DND-41 (cell line): ENCODE results near the gene MAGI1.

Source experiments
- ATAC-seq: fragments of 200-7000 bp; cut with Tn5 transposase; 3 replicates; pipeline ENCODE4 v1.9.1; 2021; ENCODE audit warnings: low read depth; ENCODE audit not compliant: insufficient read depth
- DNase-seq: peaks from one replicate; pipeline ENCODE4 v3.0.0-alpha.2; 2020
- H2AFZ ChIP-seq: 2 replicates; pipeline ENCODE4 v1.6.0; 2012; ENCODE audit warnings: low read depth, low read length
- H3K27ac ChIP-seq: 2 replicates; pipeline ENCODE4 v1.5.1; 2012; ENCODE audit warnings: low read length, inconsistent platforms
- H3K27me3 ChIP-seq: fragments of 200-600 bp; sonication (generic); 2 replicates; pipeline ENCODE4 v1.6.0; 2012; ENCODE audit warnings: low read length, mild to moderate bottlenecking, inconsistent platforms; ENCODE audit not compliant: insufficient read depth, poor library complexity
- H3K36me3 ChIP-seq: 2 replicates; pipeline ENCODE4 v1.5.1; 2012; ENCODE audit warnings: low read length, inconsistent platforms; ENCODE audit not compliant: insufficient read depth
- H3K4me1 ChIP-seq: 2 replicates; pipeline ENCODE4 v1.5.1; 2012; ENCODE audit warnings: mild to moderate bottlenecking, low read length; ENCODE audit not compliant: insufficient read depth
- H3K4me2 ChIP-seq: 2 replicates; pipeline ENCODE4 v1.6.0; 2012; ENCODE audit warnings: mild to moderate bottlenecking, moderate library complexity, low read length, inconsistent platforms; ENCODE audit not compliant: insufficient read depth
- H3K4me3 ChIP-seq, 2 experiments: fragments of 200-600 bp in 1 of 2; shearing (Covaris generic) in 1 of 2; 2 replicates each; pipeline ENCODE4 v1.5.1; 2012 to 2016; ENCODE audit warnings: inconsistent platforms in 2 of 2, low read length in 2 of 2, mild to moderate bottlenecking in 2 of 2, low read depth in 1 of 2, moderate library complexity in 1 of 2
- H3K79me2 ChIP-seq: 2 replicates; pipeline ENCODE4 v1.6.0; 2012; ENCODE audit warnings: low read length, inconsistent platforms; ENCODE audit not compliant: insufficient read depth
- H3K9ac ChIP-seq: 2 replicates; pipeline ENCODE4 v1.6.0; 2012; ENCODE audit warnings: low read depth, mild to moderate bottlenecking, inconsistent platforms, low read length, moderate library complexity
- H3K9me3 ChIP-seq: 2 replicates; pipeline ENCODE4 v1.5.1; 2012; ENCODE audit warnings: low read length, moderate library complexity, mild to moderate bottlenecking, inconsistent platforms; ENCODE audit not compliant: insufficient read depth, severe bottlenecking
- H4K20me1 ChIP-seq: 2 replicates; pipeline ENCODE4 v1.6.0; 2012; ENCODE audit warnings: low read length; ENCODE audit not compliant: insufficient read depth
- EZH2 ChIP-seq: IDR thresholded peaks from 3 replicates; pipeline ENCODE4 v1.6.1; 2012; ENCODE audit warnings: borderline replicate concordance, low read depth, mild to moderate bottlenecking, moderate library complexity, low read length, inconsistent platforms; ENCODE audit not compliant: severe bottlenecking
- TF ChIP-seq, protein P1 (sequence below): IDR thresholded peaks from 2 replicates; pipeline ENCODE4 v1.5.1; 2012; ENCODE audit warnings: borderline replicate concordance, low read length, moderate library complexity, mild to moderate bottlenecking; ENCODE audit not compliant: poor library complexity, severe bottlenecking; ENCODE audit errors: extremely low read depth

MAGI1 gene

DNA sequence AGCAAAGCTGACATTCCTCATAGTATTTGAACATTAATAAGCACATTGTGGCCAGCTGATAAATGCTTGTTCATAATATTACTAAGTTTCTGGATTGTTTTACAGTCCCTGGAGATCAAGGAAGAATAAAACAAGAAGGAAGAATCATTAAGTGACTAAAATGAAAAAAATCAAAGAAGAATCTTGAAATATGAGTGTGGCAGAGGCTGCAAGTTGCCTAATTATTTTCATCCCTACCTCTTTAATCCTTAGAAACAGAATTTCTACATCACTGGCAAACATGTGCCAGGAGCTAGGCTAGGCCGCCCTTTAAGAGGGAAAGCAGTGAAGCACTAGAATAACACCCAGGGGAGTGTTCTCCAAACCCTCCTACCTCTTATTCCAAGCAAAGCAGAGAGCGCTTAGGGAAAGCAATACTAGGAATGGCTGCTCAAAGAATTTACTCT is 98.9 kb downstream of the MAGI1 start:
- ATAC-seq: no peak
- no peaks in the 10 kb centered on the region for H4K20me1 ChIP-seq
- no peak for TF ChIP-seq EZH2
- TF ChIP-seq, protein P1, sequence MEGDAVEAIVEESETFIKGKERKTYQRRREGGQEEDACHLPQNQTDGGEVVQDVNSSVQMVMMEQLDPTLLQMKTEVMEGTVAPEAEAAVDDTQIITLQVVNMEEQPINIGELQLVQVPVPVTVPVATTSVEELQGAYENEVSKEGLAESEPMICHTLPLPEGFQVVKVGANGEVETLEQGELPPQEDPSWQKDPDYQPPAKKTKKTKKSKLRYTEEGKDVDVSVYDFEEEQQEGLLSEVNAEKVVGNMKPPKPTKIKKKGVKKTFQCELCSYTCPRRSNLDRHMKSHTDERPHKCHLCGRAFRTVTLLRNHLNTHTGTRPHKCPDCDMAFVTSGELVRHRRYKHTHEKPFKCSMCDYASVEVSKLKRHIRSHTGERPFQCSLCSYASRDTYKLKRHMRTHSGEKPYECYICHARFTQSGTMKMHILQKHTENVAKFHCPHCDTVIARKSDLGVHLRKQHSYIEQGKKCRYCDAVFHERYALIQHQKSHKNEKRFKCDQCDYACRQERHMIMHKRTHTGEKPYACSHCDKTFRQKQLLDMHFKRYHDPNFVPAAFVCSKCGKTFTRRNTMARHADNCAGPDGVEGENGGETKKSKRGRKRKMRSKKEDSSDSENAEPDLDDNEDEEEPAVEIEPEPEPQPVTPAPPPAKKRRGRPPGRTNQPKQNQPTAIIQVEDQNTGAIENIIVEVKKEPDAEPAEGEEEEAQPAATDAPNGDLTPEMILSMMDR: no peak

DNA sequence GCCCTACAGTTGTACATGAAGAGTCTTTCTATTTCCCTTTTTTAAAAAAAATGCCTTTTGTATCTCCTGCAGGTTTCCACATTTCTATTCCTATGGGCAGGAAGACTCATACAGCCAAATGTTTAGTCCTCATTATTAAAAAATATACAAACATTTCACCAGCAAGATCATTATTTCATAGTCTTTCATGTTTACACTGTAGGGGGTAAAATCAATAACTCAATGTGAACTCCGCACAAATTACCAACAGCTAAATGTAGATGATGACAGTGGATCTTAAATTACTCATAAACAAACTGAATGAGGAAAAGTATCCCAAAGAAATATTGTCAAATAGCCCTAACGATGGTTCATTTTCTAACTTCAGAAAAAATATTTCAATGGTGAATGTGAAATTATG is 99.5 kb downstream of the MAGI1 start:
- Histone ChIP-seq H3K36me3 (no peaks in the 10 kb centered on the region), H3K9me3 (no peaks in the 10 kb centered on the region), H3K4me1 (no peaks in the 10 kb centered on the region), H3K79me2 (no peaks in the 10 kb centered on the region), H3K27ac (no peak overlapping the region), H3K27me3 (no peaks in the 10 kb centered on the region), H3K4me3 (no peak overlapping the region), H2AFZ (no peak overlapping the region), H3K4me2 (no peak overlapping the region), H3K9ac (no peak overlapping the region), H4K20me1 (no peaks in the 10 kb centered on the region)
- ATAC-seq (no peak), DNase-seq (no peak)
- TF ChIP-seq EZH2: no peak
- TF ChIP-seq, protein P1: no peak

More for the DNA sequence above, 98.9 kb downstream of the MAGI1 start:
- no peaks in the 10 kb centered on the region for H3K79me2 ChIP-seq
- H3K4me1 ChIP-seq: no peaks in the 10 kb centered on the region
- no peak overlapping the region for H2AFZ ChIP-seq
- no peak overlapping the region for H3K9ac ChIP-seq
- no peak for DNase-seq
- no peak overlapping the region for H3K4me2 ChIP-seq
- no peak overlapping the region for H3K4me3 ChIP-seq
- no peaks in the 10 kb centered on the region for H3K27me3 ChIP-seq
- no peaks in the 10 kb centered on the region for H3K9me3 ChIP-seq
- H3K36me3 ChIP-seq: no peaks in the 10 kb centered on the region
- H3K27ac ChIP-seq: no peak overlapping the region

DNA sequence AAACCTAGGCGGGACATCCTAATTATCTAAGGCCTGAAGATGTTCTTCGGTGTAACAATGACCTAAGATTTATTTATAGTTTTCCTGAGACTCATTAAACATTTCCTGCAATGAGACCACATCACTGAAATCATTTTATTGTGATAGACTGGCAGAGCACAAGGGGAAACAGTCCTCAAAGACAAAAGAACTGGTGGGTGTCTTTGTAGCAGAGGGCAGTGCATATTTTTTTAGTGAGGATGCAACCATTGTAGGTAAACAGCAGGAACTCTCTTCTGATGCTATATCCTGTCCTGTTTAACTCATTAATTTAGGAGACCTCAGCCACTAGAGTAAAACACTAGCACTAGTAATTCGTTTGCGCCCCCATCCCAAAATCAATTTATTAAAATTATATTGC is 100.0 kb downstream of the MAGI1 start:
- Histone ChIP-seq H3K9me3 (no peaks in the 10 kb centered on the region), H3K4me2 (no peak overlapping the region), H3K27ac (no peak overlapping the region), H3K36me3 (no peaks in the 10 kb centered on the region), H4K20me1 (no peaks in the 10 kb centered on the region), H3K9ac (no peak overlapping the region), H3K4me3 (no peak overlapping the region), H3K79me2 (no peaks in the 10 kb centered on the region), H2AFZ (no peak overlapping the region), H3K27me3 (no peaks in the 10 kb centered on the region), H3K4me1 (no peaks in the 10 kb centered on the region)
- ATAC-seq: no peak
- TF ChIP-seq EZH2: no peak
- TF ChIP-seq, protein P1: no peak
- DNase-seq: no peak

DNA sequence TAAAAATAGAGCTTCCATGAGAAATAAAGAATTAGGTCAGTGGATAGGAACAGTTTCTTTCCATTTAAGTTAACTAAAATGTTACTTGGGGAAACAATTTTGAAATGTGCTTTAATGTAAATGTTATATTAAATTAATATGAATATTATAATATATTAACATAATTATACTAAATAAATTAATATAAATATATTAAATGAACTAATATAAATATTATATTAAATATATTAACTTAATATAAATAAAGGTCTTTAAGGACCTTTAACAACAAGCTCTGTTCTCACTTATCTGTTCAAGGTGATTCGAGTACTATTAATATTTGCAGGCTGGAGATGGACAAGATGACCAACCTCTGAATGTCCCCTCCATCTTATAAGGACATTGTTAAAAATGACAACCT is 100.6 kb downstream of the MAGI1 start:
- no peaks in the 10 kb centered on the region for H3K4me1 ChIP-seq
- H2AFZ ChIP-seq: no peak overlapping the region
- no peak overlapping the region for H3K4me2 ChIP-seq
- H3K9me3 ChIP-seq: peaks cover 4% of the 10 kb centered on the region
- H3K79me2 ChIP-seq: no peaks in the 10 kb centered on the region
- DNase-seq: no peak
- H3K36me3 ChIP-seq: no peaks in the 10 kb centered on the region
- ATAC-seq: no peak
- TF ChIP-seq, protein P1: no peak
- TF ChIP-seq EZH2: no peak
- H3K9ac ChIP-seq: no peak overlapping the region
- no peak overlapping the region for H3K4me3 ChIP-seq
- no peaks in the 10 kb centered on the region for H4K20me1 ChIP-seq
- no peaks in the 10 kb centered on the region for H3K27me3 ChIP-seq
- H3K27ac ChIP-seq: no peak overlapping the region
